ELF-1 (cell line): ENCODE results near the gene PGD.
"Not testable (repeated sequence)": the region's sequence is repeated elsewhere in the genome, so short reads cannot be mapped to it uniquely, and the experiment has no call there.

Source experiments
- DNase-seq: peaks from one replicate; pipeline ENCODE4 v3.0.0-alpha.2; 2016; ENCODE audit warnings: low read depth, low spot score

Gene PGD

DNA sequence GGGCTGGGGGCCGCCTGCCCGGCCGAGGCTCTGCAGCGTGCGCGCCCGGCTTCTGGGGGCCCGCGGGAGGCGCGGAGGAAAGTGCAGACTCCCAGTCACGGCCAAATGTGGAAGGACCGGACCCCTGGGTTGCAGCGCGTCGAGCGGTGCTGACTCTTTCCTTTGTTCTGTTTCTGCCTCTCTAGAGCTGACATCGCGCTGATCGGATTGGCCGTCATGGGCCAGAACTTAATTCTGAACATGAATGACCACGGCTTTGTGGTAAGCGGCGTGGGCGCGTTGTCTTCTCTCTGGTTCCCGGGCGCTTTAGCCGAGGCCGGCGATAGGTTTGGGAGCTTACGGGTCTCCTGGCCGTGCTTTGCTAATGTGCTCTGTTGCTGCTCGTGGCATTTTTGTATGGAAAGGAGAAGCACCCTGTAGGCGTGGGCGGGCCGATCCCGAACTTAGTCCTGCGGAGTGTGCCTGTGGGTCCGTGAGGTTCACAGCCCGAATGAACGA lies 629 bp downstream of the PGD start:
- DNase-seq, result no peak

DNA sequence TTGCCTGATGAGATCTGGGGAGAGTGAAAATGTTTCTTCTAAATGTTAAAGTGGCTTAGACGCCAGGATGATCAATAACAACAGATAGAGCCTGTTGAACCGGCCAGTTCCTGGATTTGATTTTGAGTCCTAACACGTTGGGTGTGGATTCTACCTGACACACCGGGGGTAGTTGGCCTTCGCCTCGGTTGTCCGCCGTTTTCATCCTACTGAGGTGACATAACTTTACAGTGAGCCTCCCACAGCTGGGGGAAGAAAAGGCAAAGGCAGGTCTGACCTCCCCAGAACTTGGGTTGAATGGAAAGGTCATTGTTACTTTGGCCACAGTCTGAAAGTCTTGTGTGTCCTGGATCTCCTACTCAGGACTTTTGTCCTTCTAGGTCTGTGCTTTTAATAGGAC lies 1.1 kb downstream of the PGD start:
- DNase-seq, result no peak

DNA sequence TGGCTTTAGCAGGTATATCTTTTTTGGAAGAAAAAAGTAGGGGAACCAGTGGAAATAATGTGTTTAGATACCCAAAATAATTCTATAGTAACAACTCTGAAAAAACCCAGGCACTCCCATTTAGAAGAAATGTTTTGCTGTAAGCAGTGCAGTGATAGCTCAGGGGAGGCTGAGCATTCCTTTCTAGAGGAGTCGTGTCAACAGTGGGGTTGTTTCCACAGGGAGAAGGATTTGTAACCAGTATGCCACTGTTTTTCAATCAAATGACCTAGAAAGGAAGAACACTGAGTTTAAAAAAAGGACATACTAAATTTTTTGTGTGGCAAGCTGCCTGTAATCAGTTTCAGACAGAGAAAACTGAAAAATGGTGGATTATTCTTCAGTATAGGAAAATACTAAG lies 2.4 kb downstream of the PGD start:
- no peak for DNase-seq

DNA sequence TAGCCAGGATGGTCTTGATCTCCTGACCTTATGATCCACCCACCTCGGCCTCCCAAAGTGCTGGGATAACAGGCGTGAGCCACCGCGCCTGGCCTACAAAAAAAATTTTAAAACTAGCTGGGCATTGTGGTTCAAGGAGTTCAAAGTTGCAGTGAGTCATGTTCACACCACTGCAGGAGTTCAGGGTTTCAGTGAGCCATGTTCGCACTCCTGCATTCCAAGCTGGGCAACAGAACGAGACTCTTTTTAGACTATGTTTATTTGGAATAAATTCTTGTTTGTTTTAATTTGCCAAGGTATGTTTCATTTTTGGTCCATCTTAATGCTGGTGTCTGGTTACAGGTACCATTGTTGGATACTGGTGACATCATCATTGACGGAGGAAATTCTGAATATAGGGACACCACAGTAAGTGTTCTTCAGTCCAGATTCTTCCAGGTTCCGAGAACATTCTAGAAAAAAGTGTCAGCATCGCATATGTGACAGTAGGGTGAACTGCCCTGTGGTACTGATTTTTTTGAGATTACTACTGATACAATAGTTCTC lies 3.9 kb downstream of the PGD start:
- no peak for DNase-seq

DNA sequence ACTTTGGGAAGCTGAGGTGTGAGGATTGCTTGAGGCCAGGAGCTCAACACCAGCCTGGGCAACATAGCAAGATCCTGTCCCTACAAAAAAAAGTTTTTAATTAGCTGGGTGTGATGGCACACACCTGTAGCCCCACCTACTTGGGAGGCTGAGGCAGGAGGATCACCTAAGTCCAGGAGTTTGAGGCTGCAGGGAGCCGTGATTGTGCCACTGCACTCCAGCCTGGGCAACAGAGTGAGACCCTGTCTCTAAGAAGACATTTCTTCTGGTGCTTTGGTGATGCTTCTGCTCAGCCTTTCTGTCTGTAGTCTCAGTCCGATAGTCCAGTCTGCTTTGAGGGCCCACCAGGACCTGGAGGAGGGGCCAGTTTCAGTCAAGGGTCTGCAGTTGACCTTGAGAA lies 8.3 kb downstream of the PGD start:
- no peak for DNase-seq

GRCh38 chr1:10415211-10415930 lies 16.5 kb downstream of the PGD start:
- peak; percentile 60 for DNase-seq

- not testable (repeated sequence) for DNase-seq
These were observed 17.1 kb downstream of the PGD start for GRCh38 chr1:10415967-10416366.

GRCh38 chr1:10418741-10419140 lies 19.9 kb downstream of the PGD start:
- not testable (repeated sequence) for DNase-seq

DNA sequence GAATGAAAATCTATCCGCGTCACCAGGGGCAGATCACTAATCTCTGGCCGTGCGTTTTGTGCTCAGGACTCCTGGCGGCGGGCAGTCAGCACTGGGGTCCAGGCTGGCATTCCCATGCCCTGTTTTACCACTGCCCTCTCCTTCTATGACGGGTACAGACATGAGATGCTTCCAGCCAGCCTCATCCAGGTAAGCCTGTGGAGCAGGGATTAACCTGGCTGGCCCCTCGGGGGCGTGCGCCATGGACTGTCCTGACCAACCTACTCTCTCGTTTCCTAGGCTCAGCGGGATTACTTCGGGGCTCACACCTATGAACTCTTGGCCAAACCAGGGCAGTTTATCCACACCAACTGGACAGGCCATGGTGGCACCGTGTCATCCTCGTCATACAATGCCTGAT lies 20.5 kb downstream of the PGD start:
- no peak for DNase-seq

DNA sequence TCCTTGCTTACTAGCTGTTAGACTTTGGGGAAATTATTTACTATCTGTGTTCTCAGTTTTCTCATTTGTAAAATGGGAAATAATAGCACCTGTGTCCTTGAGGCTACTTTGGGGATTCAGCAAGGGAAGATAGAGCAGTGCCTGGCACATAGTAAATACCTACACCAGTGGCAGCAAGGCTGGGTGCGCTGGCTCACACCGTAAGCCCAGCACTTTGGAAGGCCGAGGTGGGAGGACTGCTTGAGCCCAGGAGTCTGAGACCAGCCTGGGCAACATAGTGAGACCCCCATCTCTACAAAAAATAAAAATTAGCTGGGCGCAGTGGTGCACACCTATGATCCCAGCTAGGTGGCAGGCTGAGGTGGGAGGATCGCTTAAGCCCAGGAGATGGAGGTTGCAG lies 22.8 kb downstream of the PGD start:
- no peak for DNase-seq

- DNase-seq, result peak; percentile 46
These were observed 25.2 kb downstream of the PGD start for GRCh38 chr1:10424034-10424433.

DNA sequence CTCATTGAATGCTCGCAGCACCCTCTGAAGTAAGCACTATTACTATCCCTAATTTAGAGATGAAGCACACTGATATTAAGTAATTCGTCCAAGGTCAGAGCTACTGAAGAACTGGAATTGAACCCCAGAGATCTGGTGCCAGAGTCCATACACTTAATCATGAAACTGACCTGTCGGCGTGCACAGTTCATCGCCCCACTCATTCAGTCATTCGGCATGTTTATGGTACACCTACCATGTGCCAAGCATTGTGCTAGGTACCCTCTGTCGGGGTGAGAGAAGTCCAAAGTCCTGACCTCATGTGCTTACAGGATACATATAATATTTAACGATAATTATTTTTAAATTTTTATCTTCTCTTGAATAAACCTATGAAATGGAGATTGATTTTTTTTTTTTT lies 25.8 kb downstream of the PGD start:
- DNase-seq, result no peak

DNA sequence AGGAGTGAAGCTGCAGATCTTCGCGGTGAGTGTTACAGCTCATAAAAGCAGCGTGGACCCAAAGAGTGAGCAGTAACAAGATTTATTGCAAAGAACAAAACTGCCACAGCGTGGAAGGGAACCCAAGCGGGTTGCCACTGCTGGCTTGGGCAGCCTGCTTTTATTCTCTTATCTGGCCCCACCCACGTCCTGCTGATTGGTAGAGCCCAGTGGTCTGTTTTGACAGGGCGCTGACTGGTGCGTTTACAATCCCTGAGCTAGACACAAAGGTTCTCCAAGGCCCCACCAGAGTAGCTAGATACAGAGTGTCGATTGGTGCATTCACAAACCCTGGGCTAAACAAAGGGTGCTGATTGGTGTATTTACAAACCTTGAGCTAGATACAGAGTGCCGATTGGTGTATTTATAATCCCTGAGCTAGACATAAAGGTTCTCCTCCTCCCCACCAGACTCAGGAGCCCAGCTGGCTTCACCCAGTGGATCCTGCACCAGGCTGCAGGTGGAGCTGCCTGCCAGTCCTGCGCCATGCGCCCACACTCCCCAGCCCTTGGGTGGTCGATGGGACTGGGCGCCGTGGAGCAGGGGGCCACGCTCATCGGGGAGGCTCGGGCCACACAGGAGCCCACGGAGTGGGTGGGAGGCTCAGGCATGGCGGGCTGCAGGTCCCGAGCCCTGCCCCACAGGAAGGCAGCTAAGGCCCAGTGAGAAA lies 27.1 kb downstream of the PGD start:
- not testable (repeated sequence) for DNase-seq

DNA sequence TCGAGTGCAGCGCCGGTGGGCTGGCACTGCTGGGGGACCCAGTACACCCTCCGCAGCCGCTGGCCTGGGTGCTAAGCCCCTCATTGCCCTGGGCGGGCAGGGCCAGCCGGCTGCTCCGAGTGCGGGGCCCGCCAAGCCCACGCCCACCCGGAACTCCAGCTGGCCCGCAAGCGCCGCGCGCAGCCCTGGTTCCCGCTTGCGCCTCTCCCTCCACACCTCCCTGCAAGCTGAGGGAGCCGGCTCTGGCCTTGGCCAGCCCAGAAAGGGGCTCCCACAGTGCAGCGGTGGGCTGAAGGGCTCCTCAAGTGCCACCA lies 27.6 kb downstream of the PGD start:
- DNase-seq, result not testable (repeated sequence)

- DNase-seq, result no peak
These were observed 30.1 kb downstream of the PGD start for GRCh38 chr1:10428984-10429383.

- no peak for DNase-seq
These were observed 31.0 kb downstream of the PGD start for GRCh38 chr1:10429868-10430215.

GRCh38 chr1:10430216-10431069 lies 31.6 kb downstream of the PGD start, which contains the start of gene CENPS:
Gene CENPS, plus strand, starts transcription at chr1:10430433. Its CDS starts 85 bp downstream, at chr1:10430518.
- peak; percentile 95 for DNase-seq

GRCh38 chr1:10431070-10431730 lies 32.3 kb downstream of the PGD start:
- no peak for DNase-seq

- DNase-seq, result peak; percentile 78
These were observed 34.2 kb downstream of the PGD start for GRCh38 chr1:10432910-10433700.

DNA sequence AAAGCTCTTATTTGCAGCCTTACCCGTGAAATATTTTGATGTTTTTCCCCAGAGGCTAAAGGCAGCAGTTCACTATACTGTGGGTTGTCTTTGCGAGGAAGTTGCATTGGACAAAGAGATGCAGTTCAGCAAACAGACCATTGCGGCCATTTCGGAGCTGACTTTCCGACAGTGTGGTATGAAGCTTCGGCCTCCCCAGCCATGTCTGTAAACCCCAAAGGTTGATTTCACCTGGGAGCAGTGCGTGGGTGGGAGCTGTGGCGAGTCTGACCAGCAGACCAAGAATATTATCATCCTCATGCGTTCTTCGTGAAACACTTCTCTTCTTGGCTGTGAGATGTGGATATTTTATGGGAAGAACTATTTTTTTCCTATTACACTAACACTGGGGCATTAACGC lies 34.9 kb downstream of the PGD start:
- DNase-seq, result no peak

DNA sequence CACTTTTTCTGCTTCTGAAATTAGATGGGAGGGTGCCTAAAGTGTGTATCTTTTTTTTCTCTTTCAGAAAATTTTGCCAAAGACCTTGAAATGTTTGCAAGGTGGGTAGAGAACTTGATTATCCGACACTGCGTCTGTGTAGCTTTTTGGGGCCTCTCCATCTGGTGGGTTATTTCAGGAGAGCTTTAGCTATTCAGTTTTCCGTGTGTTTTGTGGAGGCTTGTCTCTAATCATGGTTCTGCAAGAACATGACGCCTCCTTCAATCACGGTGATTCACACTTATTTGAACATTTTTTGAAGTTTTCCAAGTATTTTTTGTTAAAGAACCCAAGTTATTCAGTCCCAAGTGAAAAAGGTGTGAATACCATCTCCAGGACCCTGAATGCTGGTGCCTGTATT lies 35.7 kb downstream of the PGD start:
- no peak for DNase-seq
